Prostate gland (tissue), 2 donors: Measurements from ENCODE around the gene ADAMTS13.

Experiments used
- POLR2A ChIP-seq: fragments of 450-650 bp; IDR thresholded peaks from one replicate; pipeline ENCODE4 v1.6.1; 2016; ENCODE audit warnings: antibody characterized with exemption, mild to moderate bottlenecking
- TF ChIP-seq, protein P1 (sequence below), 4 experiments: fragments of 200-600 bp in 2 of 4; fragments of 450-650 bp in 2 of 4; sonication (generic) in 2 of 4; IDR thresholded peaks; 1 replicate in 3 of 4; 2 replicates in 1 of 4; pipeline ENCODE4 v1.5.1; 2016 to 2019; ENCODE audit warnings: antibody characterized with exemption in 4 of 4, mild to moderate bottlenecking in 2 of 4, moderate library complexity in 2 of 4

DNA sequence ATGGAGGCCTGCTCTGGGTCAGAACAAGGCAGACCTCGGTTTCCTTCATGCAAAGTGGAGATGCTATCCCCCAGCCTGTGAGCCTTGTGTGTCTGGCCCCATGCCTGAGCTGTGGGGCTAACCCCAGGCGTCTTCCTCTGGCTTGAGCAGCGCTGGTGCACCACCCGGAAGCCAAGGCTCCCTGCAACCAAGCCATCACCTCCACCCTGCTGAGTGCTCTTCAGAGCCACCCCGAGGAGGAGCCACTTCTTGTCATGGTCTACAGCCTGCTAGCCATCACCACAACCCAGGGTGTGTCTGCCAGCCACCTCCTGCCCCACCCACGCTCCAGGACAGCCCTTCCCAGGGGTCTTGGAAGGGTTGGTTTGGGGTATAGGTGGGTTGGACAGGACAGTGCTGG is 20.6 kb upstream of the ADAMTS13 start:
- TF ChIP-seq, protein P1, sequence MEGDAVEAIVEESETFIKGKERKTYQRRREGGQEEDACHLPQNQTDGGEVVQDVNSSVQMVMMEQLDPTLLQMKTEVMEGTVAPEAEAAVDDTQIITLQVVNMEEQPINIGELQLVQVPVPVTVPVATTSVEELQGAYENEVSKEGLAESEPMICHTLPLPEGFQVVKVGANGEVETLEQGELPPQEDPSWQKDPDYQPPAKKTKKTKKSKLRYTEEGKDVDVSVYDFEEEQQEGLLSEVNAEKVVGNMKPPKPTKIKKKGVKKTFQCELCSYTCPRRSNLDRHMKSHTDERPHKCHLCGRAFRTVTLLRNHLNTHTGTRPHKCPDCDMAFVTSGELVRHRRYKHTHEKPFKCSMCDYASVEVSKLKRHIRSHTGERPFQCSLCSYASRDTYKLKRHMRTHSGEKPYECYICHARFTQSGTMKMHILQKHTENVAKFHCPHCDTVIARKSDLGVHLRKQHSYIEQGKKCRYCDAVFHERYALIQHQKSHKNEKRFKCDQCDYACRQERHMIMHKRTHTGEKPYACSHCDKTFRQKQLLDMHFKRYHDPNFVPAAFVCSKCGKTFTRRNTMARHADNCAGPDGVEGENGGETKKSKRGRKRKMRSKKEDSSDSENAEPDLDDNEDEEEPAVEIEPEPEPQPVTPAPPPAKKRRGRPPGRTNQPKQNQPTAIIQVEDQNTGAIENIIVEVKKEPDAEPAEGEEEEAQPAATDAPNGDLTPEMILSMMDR (IDR thresholded peaks at IDR 0.05), result no peak
- TF ChIP-seq POLR2A, result no peak
